ENCODE data around the gene RLF. TPM values are rescaled to one million over a fixed set of nuclear protein-coding genes. Genes with fewer than 3 reads are reported as not detected.

The RLF gene
- total RNA-seq, 2 experiments from 2014 or later = 42.7 to 44.8 TPM

GRCh38 chr1:40258445-40258769 lies 97.2 kb downstream of the RLF start:
- H3K36me3 ChIP-seq (ENCODE audit: insufficient read depth, low read length) = peaks cover 32% of the 10 kb centered on the region
- ChIA-PET CTCF (no interaction called here), POLR2A (interaction anchor here (0.8 to 1.8 kb wide), 15 partner anchors 8 to 722 kb away, joined by 3 to 15 read pairs (median 5); partner anchors contain the start of genes NFYC, SMAP2 and ZFP69B)
- intact Hi-C loops (cut with DNase I, micrococcal nuclease) = loop anchor here (1.0 to 10.0 kb wide), 8 partner anchors 56 to 516 kb away; partner anchors contain the start of genes CAP1 (in 2 of the 2), RLF (in 1 of the 2), SMAP2 (in 1 of the 2) and ZNF684 (in 1 of the 2)
- H3K9me3 ChIP-seq (ENCODE audit: control insufficient read depth in 1 of 2, insufficient read depth in 1 of 2, low read length in 2 of 2) = no peaks in the 10 kb centered on the region
- no peaks in the 10 kb centered on the region for H3K9me3 Mint-ChIP-seq
- no peak for TF ChIP-seq CTCF (IDR thresholded peaks at IDR 0.05)
- H3K4me1 Mint-ChIP-seq (ENCODE audit: low read depth) = peaks cover 62% of the 10 kb centered on the region
- H3K27ac Mint-ChIP-seq = peak overlapping the region; percentile 99
- peak overlapping the region; percentile 95 for H3K4me3 Mint-ChIP-seq
- no peak for ATAC-seq (ENCODE audit: poor library complexity)
- peaks cover 27% of the 10 kb centered on the region for H3K4me1 ChIP-seq (ENCODE audit: insufficient read depth, low read length)
- no peaks in the 10 kb centered on the region for H3K27me3 Mint-ChIP-seq
- H3K27me3 ChIP-seq (ENCODE audit: control insufficient read depth in 1 of 2, insufficient read depth in 2 of 2, low read length in 2 of 2) = no peaks in the 10 kb centered on the region
- peaks cover 49% of the 10 kb centered on the region for H3K36me3 Mint-ChIP-seq (ENCODE audit: low read depth)
- peak overlapping the region; percentile 86 for H3K4me3 ChIP-seq (ENCODE audit: low read length)
- H3K27ac ChIP-seq (ENCODE audit: low read depth in 1 of 2, low read length in 2 of 2) = peak overlapping the region; percentile 58 to 99
- DNase-seq = no peak

DNA sequence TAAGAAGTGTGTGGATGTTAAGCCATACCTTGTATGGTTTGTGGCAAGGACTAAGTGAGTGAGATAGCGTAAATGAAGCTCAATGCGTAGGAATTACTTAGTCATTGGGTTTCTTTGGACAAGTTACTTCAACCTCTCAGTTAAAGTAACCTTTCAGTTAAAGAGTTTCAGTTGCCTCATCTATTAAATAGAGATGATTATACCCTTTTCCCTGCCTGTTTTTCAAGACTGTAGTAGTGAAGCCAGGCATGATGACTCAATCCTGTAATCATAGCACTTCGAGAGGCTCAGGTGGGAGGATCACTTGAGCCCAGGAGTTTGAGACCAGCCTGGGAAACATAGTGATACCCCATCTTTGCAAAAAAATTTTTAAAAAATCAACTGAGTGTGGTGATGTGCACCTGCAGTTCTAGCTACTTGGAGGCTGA lies 103.2 kb downstream of the RLF start:
- H3K27ac Mint-ChIP-seq = no peak overlapping the region
- POLR2A ChIA-PET = no interaction called here
- ATAC-seq (ENCODE audit: poor library complexity) (no peak), DNase-seq (no peak)
- peaks cover 65% of the 10 kb centered on the region for H3K36me3 Mint-ChIP-seq (ENCODE audit: low read depth)
- no peaks in the 10 kb centered on the region for H3K9me3 ChIP-seq (ENCODE audit: control insufficient read depth in 1 of 2, insufficient read depth in 1 of 2, low read length in 2 of 2)
- H3K4me3 ChIP-seq (ENCODE audit: low read length) = no peak overlapping the region
- peaks cover 75% of the 10 kb centered on the region for H3K36me3 ChIP-seq (ENCODE audit: insufficient read depth, low read length)
- H3K4me1 Mint-ChIP-seq (ENCODE audit: low read depth) = peaks cover 34% of the 10 kb centered on the region
- H3K4me1 ChIP-seq (ENCODE audit: insufficient read depth, low read length) = peaks cover 12% of the 10 kb centered on the region
- CTCF ChIA-PET = no interaction called here
- no peaks in the 10 kb centered on the region for H3K27me3 ChIP-seq (ENCODE audit: control insufficient read depth in 1 of 2, insufficient read depth in 2 of 2, low read length in 2 of 2)
- H3K9me3 Mint-ChIP-seq = no peaks in the 10 kb centered on the region
- TF ChIP-seq CTCF (IDR thresholded peaks at IDR 0.05) = no peak
- no peak overlapping the region for H3K27ac ChIP-seq (ENCODE audit: low read depth in 1 of 2, low read length in 2 of 2)
- intact Hi-C loops (cut with DNase I, micrococcal nuclease) = no loop called here
- no peak overlapping the region for H3K4me3 Mint-ChIP-seq
- no peaks in the 10 kb centered on the region for H3K27me3 Mint-ChIP-seq

DNA sequence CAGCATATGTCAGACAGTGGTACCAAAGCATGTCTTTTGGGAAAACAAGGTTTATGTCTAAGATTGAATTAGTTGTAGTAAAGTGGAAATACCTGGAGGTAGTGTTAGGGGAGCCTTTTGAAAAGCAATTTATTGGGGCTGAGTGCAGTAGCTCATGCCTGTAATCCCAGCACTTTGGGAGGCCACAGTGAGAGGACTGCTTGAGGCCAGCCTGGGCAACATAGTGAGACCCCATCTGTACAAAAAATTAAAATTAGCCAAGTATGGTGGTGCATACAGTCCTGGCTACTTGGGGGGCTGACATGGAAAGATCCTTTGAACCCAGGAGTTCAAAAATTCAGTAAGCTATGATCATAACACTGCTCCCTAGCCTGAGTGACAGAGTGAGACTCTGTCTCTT lies 104.1 kb downstream of the RLF start:
- no peaks in the 10 kb centered on the region for H3K9me3 Mint-ChIP-seq
- H3K4me3 ChIP-seq (ENCODE audit: low read length) = no peak overlapping the region
- peaks cover 5% of the 10 kb centered on the region for H3K4me1 ChIP-seq (ENCODE audit: insufficient read depth, low read length)
- peaks cover 24% of the 10 kb centered on the region for H3K4me1 Mint-ChIP-seq (ENCODE audit: low read depth)
- CTCF ChIA-PET = interaction anchor here (0.5 kb wide), 1 partner anchor 24 kb away, joined by 3 read pairs; no protein-coding TSS in a partner anchor
- intact Hi-C loops (cut with DNase I, micrococcal nuclease) = no loop called here
- no peak for ATAC-seq (ENCODE audit: poor library complexity)
- H3K27me3 Mint-ChIP-seq = no peaks in the 10 kb centered on the region
- H3K36me3 ChIP-seq (ENCODE audit: insufficient read depth, low read length) = peaks cover 82% of the 10 kb centered on the region
- H3K36me3 Mint-ChIP-seq (ENCODE audit: low read depth) = peaks cover 70% of the 10 kb centered on the region
- H3K9me3 ChIP-seq (ENCODE audit: control insufficient read depth in 1 of 2, insufficient read depth in 1 of 2, low read length in 2 of 2) = no peaks in the 10 kb centered on the region
- H3K27ac ChIP-seq (ENCODE audit: low read depth in 1 of 2, low read length in 2 of 2) = no peak overlapping the region
- no peak overlapping the region for H3K27ac Mint-ChIP-seq
- H3K27me3 ChIP-seq (ENCODE audit: control insufficient read depth in 1 of 2, insufficient read depth in 2 of 2, low read length in 2 of 2) = no peaks in the 10 kb centered on the region
- no peak overlapping the region for H3K4me3 Mint-ChIP-seq
- TF ChIP-seq CTCF (IDR thresholded peaks at IDR 0.05) = no peak
- DNase-seq = no peak
- POLR2A ChIA-PET = interaction anchor here (1.0 kb wide), 1 partner anchor 122 kb away, joined by 3 read pairs; no protein-coding TSS in a partner anchor

All from CD4-positive, alpha-beta T cell (primary cell).